ENCODE results near the gene EIPR1. TPM values are rescaled to one million over a fixed set of nuclear protein-coding genes. Genes with fewer than 3 reads are reported as not detected.

The EIPR1 gene
- polyA plus RNA-seq, 1 donor (not counting 4 experiments of a cell fraction or from before 2014, with no cell fraction given): 44.3 TPM

DNA sequence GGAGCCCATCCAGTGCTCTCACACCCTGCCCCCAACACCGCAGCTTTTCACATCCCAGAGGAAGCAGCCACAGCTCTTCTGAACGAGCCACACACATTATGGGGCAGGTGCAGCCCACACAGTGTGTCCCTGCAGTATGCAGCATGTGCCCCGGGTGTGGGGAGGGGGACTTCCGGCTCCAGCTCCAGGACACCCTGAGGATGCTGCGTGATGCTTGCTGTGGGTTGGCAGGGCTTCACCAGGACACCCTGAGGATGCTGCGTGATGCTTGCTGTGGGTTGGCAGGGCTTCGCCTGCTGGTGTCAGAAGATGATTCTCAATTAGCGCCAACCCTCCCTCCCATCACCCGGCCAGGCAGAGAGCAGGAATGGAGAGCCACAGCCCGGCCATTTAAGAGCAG is 193.9 kb downstream of the EIPR1 start:
- no peak for DNase-seq (ENCODE audit: low read depth, low spot score)
- peaks cover 7% of the 10 kb centered on the region for H3K9me3 ChIP-seq (ENCODE audit: control insufficient read depth, low read depth, low read length)
- H3K79me2 ChIP-seq (ENCODE audit: control insufficient read depth, insufficient read depth, low read length): peaks cover 2% of the 10 kb centered on the region
- no peaks in the 10 kb centered on the region for H4K20me1 ChIP-seq (ENCODE audit: control insufficient read depth, extremely low read depth, insufficient read depth, low read length)
- no peaks in the 10 kb centered on the region for H3K27me3 ChIP-seq (ENCODE audit: control insufficient read depth, extremely low read depth, insufficient read depth, low read length)
- H3K4me3 ChIP-seq (ENCODE audit: control insufficient read depth in 2 of 3, extremely low read depth in 1 of 3, insufficient read depth in 2 of 3, low read depth in 1 of 3, low read length in 3 of 3): no peak overlapping the region
- FAIRE-seq: no peak
- H3K9ac ChIP-seq (ENCODE audit: control insufficient read depth, extremely low read depth, insufficient read depth, low read length): no peak overlapping the region
- dilution Hi-C loops (cut with MboI; ENCODE audit: extremely low pct_ligation_motif_present, low sequenced_read_pairs): no loop called here
- H3K36me3 ChIP-seq (ENCODE audit: control insufficient read depth in 2 of 2, extremely low read depth in 1 of 2, insufficient read depth in 2 of 2, low read length in 2 of 2): peaks cover 0 to 2% of the 10 kb centered on the region in 2 experiments
- H3K27ac ChIP-seq (ENCODE audit: control insufficient read depth, insufficient read depth, low read length): no peak overlapping the region
- no peak overlapping the region for H2AFZ ChIP-seq (ENCODE audit: control insufficient read depth, low read length)
- H3K9me1 ChIP-seq (ENCODE audit: control insufficient read depth, extremely low read depth, insufficient read depth, low read length): no peaks in the 10 kb centered on the region
- no peak for TF ChIP-seq EZH2 (IDR thresholded peaks at IDR 0.05; ENCODE audit: low read length)
- TF ChIP-seq, protein P1, sequence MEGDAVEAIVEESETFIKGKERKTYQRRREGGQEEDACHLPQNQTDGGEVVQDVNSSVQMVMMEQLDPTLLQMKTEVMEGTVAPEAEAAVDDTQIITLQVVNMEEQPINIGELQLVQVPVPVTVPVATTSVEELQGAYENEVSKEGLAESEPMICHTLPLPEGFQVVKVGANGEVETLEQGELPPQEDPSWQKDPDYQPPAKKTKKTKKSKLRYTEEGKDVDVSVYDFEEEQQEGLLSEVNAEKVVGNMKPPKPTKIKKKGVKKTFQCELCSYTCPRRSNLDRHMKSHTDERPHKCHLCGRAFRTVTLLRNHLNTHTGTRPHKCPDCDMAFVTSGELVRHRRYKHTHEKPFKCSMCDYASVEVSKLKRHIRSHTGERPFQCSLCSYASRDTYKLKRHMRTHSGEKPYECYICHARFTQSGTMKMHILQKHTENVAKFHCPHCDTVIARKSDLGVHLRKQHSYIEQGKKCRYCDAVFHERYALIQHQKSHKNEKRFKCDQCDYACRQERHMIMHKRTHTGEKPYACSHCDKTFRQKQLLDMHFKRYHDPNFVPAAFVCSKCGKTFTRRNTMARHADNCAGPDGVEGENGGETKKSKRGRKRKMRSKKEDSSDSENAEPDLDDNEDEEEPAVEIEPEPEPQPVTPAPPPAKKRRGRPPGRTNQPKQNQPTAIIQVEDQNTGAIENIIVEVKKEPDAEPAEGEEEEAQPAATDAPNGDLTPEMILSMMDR (optimal IDR thresholded peaks at IDR 0.05 in 1 of 3, IDR thresholded peaks at IDR 0.05 in 1 of 3, conservative IDR thresholded peaks at IDR 0.05 in 1 of 3; ENCODE audit: extremely low read depth in 1 of 3, insufficient read depth in 2 of 3, low read length in 3 of 3): no peak
- H3K4me1 ChIP-seq (ENCODE audit: control insufficient read depth, extremely low read depth, insufficient read depth, low read length): no peaks in the 10 kb centered on the region
- no peak overlapping the region for H3K4me2 ChIP-seq (ENCODE audit: control insufficient read depth, extremely low read depth, insufficient read depth, low read depth, low read length)

DNA sequence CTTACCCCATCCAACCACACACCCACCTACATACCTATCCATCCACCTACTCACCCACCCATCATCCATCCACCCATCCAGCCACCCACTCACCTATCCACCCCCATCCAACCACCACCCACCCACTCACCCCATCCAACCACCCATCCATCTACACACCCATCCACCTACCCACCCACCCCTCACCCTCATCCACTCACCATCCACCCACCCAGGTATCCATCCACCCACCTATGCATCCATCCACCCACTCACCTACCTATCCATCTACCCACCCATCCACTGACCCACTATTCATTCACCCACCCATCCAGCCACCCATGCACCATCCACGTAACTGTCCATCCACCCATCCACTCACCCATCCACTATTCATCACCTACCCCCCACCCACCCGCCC is 194.8 kb downstream of the EIPR1 start:
- Histone ChIP-seq H3K4me2 (ENCODE audit: control insufficient read depth, extremely low read depth, insufficient read depth, low read depth, low read length) (no peak overlapping the region), H4K20me1 (ENCODE audit: control insufficient read depth, extremely low read depth, insufficient read depth, low read length) (no peaks in the 10 kb centered on the region), H3K9me3 (ENCODE audit: control insufficient read depth, low read depth, low read length) (peaks cover 7% of the 10 kb centered on the region), H3K9ac (ENCODE audit: control insufficient read depth, extremely low read depth, insufficient read depth, low read length) (no peak overlapping the region), H3K4me1 (ENCODE audit: control insufficient read depth, extremely low read depth, insufficient read depth, low read length) (no peaks in the 10 kb centered on the region), H2AFZ (ENCODE audit: control insufficient read depth, low read length) (no peak overlapping the region), H3K27me3 (ENCODE audit: control insufficient read depth, extremely low read depth, insufficient read depth, low read length) (no peaks in the 10 kb centered on the region), H3K27ac (ENCODE audit: control insufficient read depth, insufficient read depth, low read length) (no peak overlapping the region), H3K79me2 (ENCODE audit: control insufficient read depth, insufficient read depth, low read length) (peaks cover 2% of the 10 kb centered on the region), H3K4me3 (ENCODE audit: control insufficient read depth in 2 of 3, extremely low read depth in 1 of 3, insufficient read depth in 2 of 3, low read depth in 1 of 3, low read length in 3 of 3) (no peak overlapping the region), H3K9me1 (ENCODE audit: control insufficient read depth, extremely low read depth, insufficient read depth, low read length) (no peaks in the 10 kb centered on the region), H3K36me3 (ENCODE audit: control insufficient read depth in 2 of 2, extremely low read depth in 1 of 2, insufficient read depth in 2 of 2, low read length in 2 of 2) (peaks cover 0 to 2% of the 10 kb centered on the region in 2 experiments)
- DNase-seq (ENCODE audit: low read depth, low spot score): no peak
- dilution Hi-C loops (cut with MboI; ENCODE audit: extremely low pct_ligation_motif_present, low sequenced_read_pairs): no loop called here
- TF ChIP-seq, protein P1 (optimal IDR thresholded peaks at IDR 0.05 in 1 of 3, IDR thresholded peaks at IDR 0.05 in 1 of 3, conservative IDR thresholded peaks at IDR 0.05 in 1 of 3; ENCODE audit: extremely low read depth in 1 of 3, insufficient read depth in 2 of 3, low read length in 3 of 3): no peak
- TF ChIP-seq EZH2 (IDR thresholded peaks at IDR 0.05; ENCODE audit: low read length): no peak
- FAIRE-seq: no peak
